Measurements from ENCODE around the gene PCDHB15. TPM values are rescaled to one million over a fixed set of nuclear protein-coding genes. Genes with fewer than 3 reads are reported as not detected.
A peak's percentile ranks its signal among the peaks of the same experiment; 100 is the strongest.

PCDHB15 gene
- 0.07 TPM for total RNA-seq (2021; ENCODE audit: unreplicated experiment)
- 0.04 and 0.08 TPM in 2 replicates for polyA plus RNA-seq (2012)
- Bru-seq, nascent RNA, result percentile 18 among the genes with signal in this experiment
- percentile 31 among the genes with signal in this experiment for BruChase-seq, experiment 1, labeled RNA remaining after a 6-hour chase
- BruChase-seq, experiment 2, labeled RNA remaining after a 2-hour chase, result percentile 24 among the genes with signal in this experiment
- long read RNA-seq, result 0 reads

GRCh38 chr5:141245250-141245717, at the start of gene PCDHB15:
Gene PCDHB15, plus strand, starts transcription at chr5:141245395. Its CDS starts 184 bp downstream, at chr5:141245579.
- RAD21 ChIA-PET (ENCODE audit: low non-redundant PET in 1 of 2, low total read pairs in 2 of 2, uncharacterized antibody in 2 of 2, unreplicated experiment in 2 of 2), result no interaction called here
- Histone ChIP-seq H3K9ac (ENCODE audit: low read length) (no peak within 1 kb of the TSS), H2AFZ (ENCODE audit: low read depth, low read length, poor library complexity, severe bottlenecking) (no peak within 1 kb of the TSS), H3K36me3 (ENCODE audit: control insufficient read depth in 1 of 2, insufficient read depth in 2 of 2, low read length in 2 of 2) (no peaks in the 10 kb centered on the region), H3K9me2 (ENCODE audit: insufficient read depth) (no peaks in the 10 kb centered on the region), H3K79me2 (ENCODE audit: insufficient read depth, low read length) (no peaks in the 10 kb centered on the region), H3K27me3 (ENCODE audit: insufficient read depth, low read length) (no peaks in the 10 kb centered on the region), H3K27ac (ENCODE audit: low read depth, low read length) (no peak within 1 kb of the TSS), H4K20me1 (ENCODE audit: insufficient read depth) (no peaks in the 10 kb centered on the region), H3K4me1 (ENCODE audit: control insufficient read depth in 1 of 2, insufficient read depth in 2 of 2, low read length in 2 of 2) (no peaks in the 10 kb centered on the region), H3K4me2 (ENCODE audit: low read length) (no peak within 1 kb of the TSS), H3K9me3 (ENCODE audit: control insufficient read depth in 1 of 2, insufficient read depth in 1 of 2, low read depth in 1 of 2, low read length in 2 of 2) (peaks cover 3 to 9% of the 10 kb centered on the region in 2 experiments; a peak in 2 of 4 replicates), H3K4me3 (replicated peaks in 1 of 2; ENCODE audit: low read depth in 1 of 2, low read length in 2 of 2) (no peak within 1 kb of the TSS)
- intact Hi-C loops (cut with micrococcal nuclease), result no loop called here
- POLR2A ChIA-PET, result no interaction called here
- TF ChIP-seq, protein P1, sequence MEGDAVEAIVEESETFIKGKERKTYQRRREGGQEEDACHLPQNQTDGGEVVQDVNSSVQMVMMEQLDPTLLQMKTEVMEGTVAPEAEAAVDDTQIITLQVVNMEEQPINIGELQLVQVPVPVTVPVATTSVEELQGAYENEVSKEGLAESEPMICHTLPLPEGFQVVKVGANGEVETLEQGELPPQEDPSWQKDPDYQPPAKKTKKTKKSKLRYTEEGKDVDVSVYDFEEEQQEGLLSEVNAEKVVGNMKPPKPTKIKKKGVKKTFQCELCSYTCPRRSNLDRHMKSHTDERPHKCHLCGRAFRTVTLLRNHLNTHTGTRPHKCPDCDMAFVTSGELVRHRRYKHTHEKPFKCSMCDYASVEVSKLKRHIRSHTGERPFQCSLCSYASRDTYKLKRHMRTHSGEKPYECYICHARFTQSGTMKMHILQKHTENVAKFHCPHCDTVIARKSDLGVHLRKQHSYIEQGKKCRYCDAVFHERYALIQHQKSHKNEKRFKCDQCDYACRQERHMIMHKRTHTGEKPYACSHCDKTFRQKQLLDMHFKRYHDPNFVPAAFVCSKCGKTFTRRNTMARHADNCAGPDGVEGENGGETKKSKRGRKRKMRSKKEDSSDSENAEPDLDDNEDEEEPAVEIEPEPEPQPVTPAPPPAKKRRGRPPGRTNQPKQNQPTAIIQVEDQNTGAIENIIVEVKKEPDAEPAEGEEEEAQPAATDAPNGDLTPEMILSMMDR (IDR thresholded peaks at IDR 0.05 in 2 of 3, conservative IDR thresholded peaks at IDR 0.05 in 1 of 3; ENCODE audit: borderline replicate concordance in 1 of 3, insufficient read depth in 1 of 3, low read depth in 2 of 3, low read length in 2 of 3), result 0 out of 6 replicates have a peak, but pooled peaks of 1 of the 3 experiments have one; percentile 14
- TF ChIP-seq RAD21 (IDR thresholded peaks at IDR 0.05; ENCODE audit: low read depth) (peak; percentile 28), ZFX (IDR thresholded peaks at IDR 0.05) (no peak), EGR1 (IDR thresholded peaks at IDR 0.05; ENCODE audit: low read depth) (no peak)
- CTCF ChIA-PET, result interaction anchor here (1.0 kb wide), 1 partner anchor 316 kb away, joined by 3 read pairs; no protein-coding TSS in a partner anchor
- no peak for DNase-seq (ENCODE audit: low read depth, low spot score)
- BruUV-seq (replicated peaks), result no TSS peak
- ATAC-seq, result no peak

GRCh38 chr5:141196363-141196762, 48.8 kb upstream of the PCDHB15 start:
- peaks cover 0 to 11% of the 10 kb centered on the region in 2 experiments; a peak in 2 of 4 replicates for H3K9me3 ChIP-seq (ENCODE audit: control insufficient read depth in 1 of 2, insufficient read depth in 1 of 2, low read depth in 1 of 2, low read length in 2 of 2)
- ATAC-seq, result no peak
- no peak for TF ChIP-seq YY1 (IDR thresholded peaks at IDR 0.05; ENCODE audit: extremely low read depth, insufficient replicate concordance, low read depth, low read length)
- TF ChIP-seq REST (IDR thresholded peaks at IDR 0.05; ENCODE audit: low read depth), result no peak
- TF ChIP-seq SRF (IDR thresholded peaks at IDR 0.05; ENCODE audit: low read depth), result no peak
- no peak for TF ChIP-seq POLR2A (IDR thresholded peaks at IDR 0.05; ENCODE audit: borderline replicate concordance, extremely low read depth, insufficient read depth, insufficient read length)
- no peak for TF ChIP-seq ELF1 (IDR thresholded peaks at IDR 0.05; ENCODE audit: borderline replicate concordance, low read depth)
- no peak for TF ChIP-seq EGR1 (IDR thresholded peaks at IDR 0.05; ENCODE audit: low read depth)
- TF ChIP-seq POLR2AphosphoS5 (IDR thresholded peaks at IDR 0.05; ENCODE audit: low read depth, low read length), result no peak
- TF ChIP-seq JUND (IDR thresholded peaks at IDR 0.05), result no peak

More at GRCh38 chr5:141196363-141196762, 48.8 kb upstream of the PCDHB15 start:
- no peak overlapping the region for H2AFZ ChIP-seq (ENCODE audit: low read depth, low read length, poor library complexity, severe bottlenecking)
- no peaks in the 10 kb centered on the region for H3K4me1 ChIP-seq (ENCODE audit: control insufficient read depth in 1 of 2, insufficient read depth in 2 of 2, low read length in 2 of 2)
- H3K36me3 ChIP-seq (ENCODE audit: control insufficient read depth in 1 of 2, insufficient read depth in 2 of 2, low read length in 2 of 2), result no peaks in the 10 kb centered on the region
- no peak overlapping the region for H3K4me2 ChIP-seq (ENCODE audit: low read length)
- no peak overlapping the region for H3K27ac ChIP-seq (ENCODE audit: low read depth, low read length)
- BruUV-seq (replicated peaks), result no TSS peak
- no peak overlapping the region for H3K4me3 ChIP-seq (replicated peaks in 1 of 2; ENCODE audit: low read depth in 1 of 2, low read length in 2 of 2)
- no peaks in the 10 kb centered on the region for H3K79me2 ChIP-seq (ENCODE audit: insufficient read depth, low read length)
- no peak overlapping the region for H3K9ac ChIP-seq (ENCODE audit: low read length)
- intact Hi-C loops (cut with micrococcal nuclease), result no loop called here
- no peak for DNase-seq (ENCODE audit: low read depth, low spot score)
- ChIA-PET RAD21 (ENCODE audit: low non-redundant PET in 1 of 2, low total read pairs in 2 of 2, uncharacterized antibody in 2 of 2, unreplicated experiment in 2 of 2) (no interaction called here), CTCF (interaction anchor here (1.3 kb wide), 1 partner anchor 9 kb away, joined by 5 read pairs; the partner anchor contains the start of gene PCDHB9), POLR2A (no interaction called here)
- H3K9me2 ChIP-seq (ENCODE audit: insufficient read depth), result no peaks in the 10 kb centered on the region
- H3K27me3 ChIP-seq (ENCODE audit: insufficient read depth, low read length), result no peaks in the 10 kb centered on the region
- H4K20me1 ChIP-seq (ENCODE audit: insufficient read depth), result no peaks in the 10 kb centered on the region

Data from HCT116 (cell line).